NT2/D1 (cell line): Measurements from ENCODE around the gene LRMDA.

Experiments used
- DNase-seq: peaks from one replicate; pipeline ENCODE4 v3.0.0-alpha.2; 2011; ENCODE audit warnings: low read depth, low spot score
- H3K27me3 ChIP-seq: 2 replicates; pipeline ENCODE4 v1.6.0; 2011; ENCODE audit warnings: mild to moderate bottlenecking; ENCODE audit not compliant: insufficient read length, insufficient read depth
- H3K36me3 ChIP-seq: 2 replicates; pipeline ENCODE4 v1.6.1; 2011; ENCODE audit warnings: mild to moderate bottlenecking, low read length, mixed read lengths; ENCODE audit not compliant: insufficient read depth, insufficient read length
- H3K4me1 ChIP-seq: 2 replicates; pipeline ENCODE4 v1.5.1; 2011; ENCODE audit not compliant: insufficient read depth, insufficient read length
- H3K4me3 ChIP-seq: 2 replicates; pipeline ENCODE4 v1.5.1; 2011; ENCODE audit warnings: low read depth; ENCODE audit not compliant: insufficient read length
- H3K9ac ChIP-seq: 2 replicates; pipeline ENCODE4 v1.6.0; 2011; ENCODE audit warnings: low read depth; ENCODE audit not compliant: insufficient read length
- H3K9me3 ChIP-seq: 2 replicates; pipeline ENCODE4 v1.5.1; 2011; ENCODE audit warnings: mild to moderate bottlenecking, low read length; ENCODE audit not compliant: insufficient read depth
- SUZ12 ChIP-seq: IDR thresholded peaks from 2 replicates; pipeline ENCODE4 v1.6.1; 2011; ENCODE audit not compliant: insufficient read length, insufficient read depth; ENCODE audit errors: extremely low read depth
- YY1 ChIP-seq: IDR thresholded peaks from 2 replicates; pipeline ENCODE4 v1.6.1; 2011; ENCODE audit not compliant: insufficient read length, insufficient read depth
- ZNF274 ChIP-seq: IDR thresholded peaks from 2 replicates; pipeline ENCODE4 v1.6.1; 2011; ENCODE audit warnings: mild to moderate bottlenecking, low read depth, low read length

The LRMDA gene

DNA sequence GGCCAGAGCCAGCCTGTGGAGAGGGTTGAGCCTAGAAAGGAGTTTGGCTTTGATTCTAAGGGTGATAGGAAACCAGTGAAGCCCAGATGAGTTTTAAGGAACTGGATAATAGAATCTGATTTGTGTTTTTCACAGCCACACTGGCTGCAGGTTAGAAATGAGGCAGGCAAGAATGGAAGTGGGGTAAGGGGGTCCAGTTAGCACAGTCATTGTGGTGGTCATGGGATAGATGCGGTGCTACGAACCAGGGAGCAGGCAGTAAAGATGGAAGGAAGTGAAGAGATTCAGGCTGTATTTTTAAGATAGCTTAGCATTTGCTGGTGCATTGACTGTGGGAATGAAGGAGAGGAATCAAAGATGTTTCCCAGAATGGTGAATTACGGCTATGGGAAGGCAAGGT is 322.2 kb downstream of the LRMDA start:
- H3K27me3 ChIP-seq, result no peaks in the 10 kb centered on the region
- H3K36me3 ChIP-seq, result no peaks in the 10 kb centered on the region
- H3K4me3 ChIP-seq, result no peak overlapping the region
- 0 out of 2 replicates have a peak, but pooled peaks cover 5% of the 10 kb centered on the region for H3K9me3 ChIP-seq
- no peak for DNase-seq
- H3K4me1 ChIP-seq, result no peaks in the 10 kb centered on the region
- no peak overlapping the region for H3K9ac ChIP-seq
- TF ChIP-seq YY1 (no peak), ZNF274 (no peak), SUZ12 (no peak)

- TF ChIP-seq ZNF274 (no peak), SUZ12 (no peak), YY1 (no peak)
- H3K4me3 ChIP-seq, result no peak overlapping the region
- DNase-seq, result no peak
- no peaks in the 10 kb centered on the region for H3K27me3 ChIP-seq
- no peaks in the 10 kb centered on the region for H3K4me1 ChIP-seq
- 0 out of 2 replicates have a peak, but pooled peaks cover 5% of the 10 kb centered on the region for H3K9me3 ChIP-seq
- H3K36me3 ChIP-seq, result no peaks in the 10 kb centered on the region
- H3K9ac ChIP-seq, result no peak overlapping the region
Observed at GRCh38 chr10:75754096-75754831, 322.8 kb downstream of the LRMDA start.

DNA sequence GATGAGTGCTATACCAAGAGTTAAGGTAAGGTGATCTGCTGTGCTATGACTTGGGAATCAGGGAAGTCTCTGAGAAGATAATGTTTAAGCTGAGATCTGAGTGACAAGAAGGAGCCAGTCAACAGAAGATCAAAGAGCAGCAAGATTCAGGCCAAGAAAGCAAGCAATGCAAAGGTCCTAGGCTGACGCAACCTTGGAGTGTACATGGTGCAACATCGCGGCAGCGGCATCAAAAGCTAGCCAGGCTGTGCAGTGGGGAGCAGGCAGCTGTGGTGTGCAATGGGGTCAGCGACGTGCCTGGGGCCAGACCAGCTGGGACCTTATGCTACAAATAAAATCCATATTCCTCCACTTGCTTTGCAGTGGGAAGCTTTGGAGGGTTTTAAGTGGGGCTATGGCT is 324.1 kb downstream of the LRMDA start:
- no peak overlapping the region for H3K9ac ChIP-seq
- TF ChIP-seq YY1, result no peak
- TF ChIP-seq SUZ12, result no peak
- no peak for TF ChIP-seq ZNF274
- no peaks in the 10 kb centered on the region for H3K4me1 ChIP-seq
- no peaks in the 10 kb centered on the region for H3K27me3 ChIP-seq
- H3K9me3 ChIP-seq, result 0 out of 2 replicates have a peak, but pooled peaks cover 5% of the 10 kb centered on the region
- no peaks in the 10 kb centered on the region for H3K36me3 ChIP-seq
- H3K4me3 ChIP-seq, result no peak overlapping the region
- DNase-seq, result no peak

GRCh38 chr10:75761289-75761688 is 329.9 kb downstream of the LRMDA start:
- Histone ChIP-seq H3K9me3 (no peaks in the 10 kb centered on the region), H3K36me3 (no peaks in the 10 kb centered on the region), H3K9ac (no peak overlapping the region), H3K27me3 (no peaks in the 10 kb centered on the region), H3K4me3 (no peak overlapping the region), H3K4me1 (no peaks in the 10 kb centered on the region)
- TF ChIP-seq SUZ12 (no peak), ZNF274 (no peak), YY1 (no peak)
- DNase-seq, result no peak

DNA sequence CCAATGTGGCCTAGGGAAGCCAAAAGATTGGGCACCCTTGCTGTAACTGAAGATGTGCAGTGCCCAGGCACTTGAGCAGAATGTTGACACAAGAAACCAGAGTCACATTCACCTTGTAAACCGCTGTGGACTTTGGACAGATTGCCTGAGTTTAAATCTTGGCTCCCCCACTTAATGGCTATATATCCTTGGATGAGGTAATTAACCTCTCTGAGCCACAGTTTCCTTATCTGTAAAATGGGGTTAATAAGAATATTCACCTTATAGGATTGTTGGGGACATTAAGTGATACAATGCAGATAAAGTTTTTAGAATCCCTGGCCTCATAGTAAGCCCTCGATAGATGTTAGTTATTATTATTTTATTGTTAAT is 331.0 kb downstream of the LRMDA start:
- Histone ChIP-seq H3K27me3 (no peaks in the 10 kb centered on the region), H3K4me1 (no peaks in the 10 kb centered on the region), H3K4me3 (no peak overlapping the region), H3K9me3 (no peaks in the 10 kb centered on the region), H3K36me3 (no peaks in the 10 kb centered on the region), H3K9ac (no peak overlapping the region)
- DNase-seq, result no peak
- TF ChIP-seq SUZ12 (no peak), YY1 (no peak), ZNF274 (no peak)

- Histone ChIP-seq H3K4me1 (no peaks in the 10 kb centered on the region), H3K9ac (no peak overlapping the region), H3K4me3 (no peak overlapping the region), H3K27me3 (no peaks in the 10 kb centered on the region), H3K9me3 (no peaks in the 10 kb centered on the region), H3K36me3 (no peaks in the 10 kb centered on the region)
- TF ChIP-seq ZNF274 (no peak), YY1 (no peak), SUZ12 (no peak)
- DNase-seq, result no peak
Observed at GRCh38 chr10:75763652-75764051, 332.2 kb downstream of the LRMDA start.

DNA sequence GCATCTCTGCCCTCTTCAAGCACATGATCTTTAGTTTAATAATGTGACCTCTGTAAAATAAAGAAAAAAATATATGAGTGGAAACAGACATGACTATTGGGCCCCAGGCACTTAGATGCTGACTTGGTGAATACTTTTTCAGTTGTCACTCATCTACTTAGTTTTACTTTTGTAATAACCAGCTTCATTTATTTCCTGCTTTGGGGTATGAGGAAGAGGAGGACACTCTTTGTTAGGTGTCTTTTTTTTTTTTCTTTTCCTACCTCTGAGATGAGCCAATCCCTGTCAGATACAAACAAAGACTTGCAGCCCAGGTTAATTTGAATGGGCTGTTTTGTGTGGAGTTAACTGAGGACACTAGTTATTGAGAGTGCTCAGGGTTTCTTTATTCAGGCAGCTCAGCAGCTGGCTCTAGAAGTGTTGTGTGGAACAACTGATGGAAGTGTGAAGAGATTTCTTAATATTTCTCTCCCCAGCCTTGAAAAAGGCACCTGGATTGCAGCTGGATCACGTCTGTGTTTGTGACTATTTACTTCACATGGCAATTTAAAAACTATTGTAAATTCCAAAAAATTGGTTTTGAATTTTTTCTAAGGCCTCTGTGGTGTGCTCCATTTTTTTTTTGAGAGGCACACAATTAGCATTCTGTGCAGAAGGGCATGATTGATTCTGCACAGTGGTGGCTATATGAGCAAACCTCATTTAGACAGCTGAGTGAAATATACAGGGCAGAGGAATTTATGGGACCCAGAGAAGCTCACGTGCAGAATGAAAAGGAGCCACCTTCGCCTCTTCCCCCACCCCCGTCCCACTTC is 333.8 kb downstream of the LRMDA start:
- Histone ChIP-seq H3K27me3 (no peaks in the 10 kb centered on the region), H3K36me3 (no peaks in the 10 kb centered on the region), H3K9me3 (no peaks in the 10 kb centered on the region), H3K4me3 (no peak overlapping the region), H3K9ac (no peak overlapping the region), H3K4me1 (no peaks in the 10 kb centered on the region)
- TF ChIP-seq SUZ12 (no peak), ZNF274 (no peak), YY1 (no peak)
- DNase-seq, result no peak

DNA sequence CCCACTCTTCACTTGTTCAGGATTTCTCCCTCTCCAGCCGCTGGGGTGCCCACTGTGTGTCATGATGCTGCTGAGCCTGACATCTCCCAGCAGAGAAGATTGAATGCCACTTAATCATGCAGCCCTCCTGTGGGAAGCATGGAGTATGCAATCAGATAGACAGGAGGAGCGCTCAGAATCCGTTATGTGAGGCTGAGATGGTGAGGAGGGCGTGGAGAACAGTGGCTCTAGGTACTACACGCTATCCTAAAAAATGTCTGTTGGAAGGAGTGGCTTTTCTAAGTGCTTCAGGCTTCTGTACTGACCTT is 334.3 kb downstream of the LRMDA start:
- no peaks in the 10 kb centered on the region for H3K4me1 ChIP-seq
- no peak for DNase-seq
- H3K9me3 ChIP-seq, result no peaks in the 10 kb centered on the region
- H3K27me3 ChIP-seq, result no peaks in the 10 kb centered on the region
- no peak overlapping the region for H3K4me3 ChIP-seq
- no peak for TF ChIP-seq ZNF274
- no peak for TF ChIP-seq YY1
- no peak for TF ChIP-seq SUZ12
- H3K9ac ChIP-seq, result no peak overlapping the region
- no peaks in the 10 kb centered on the region for H3K36me3 ChIP-seq
